Measurements from ENCODE around the gene CYP20A1.

DNA sequence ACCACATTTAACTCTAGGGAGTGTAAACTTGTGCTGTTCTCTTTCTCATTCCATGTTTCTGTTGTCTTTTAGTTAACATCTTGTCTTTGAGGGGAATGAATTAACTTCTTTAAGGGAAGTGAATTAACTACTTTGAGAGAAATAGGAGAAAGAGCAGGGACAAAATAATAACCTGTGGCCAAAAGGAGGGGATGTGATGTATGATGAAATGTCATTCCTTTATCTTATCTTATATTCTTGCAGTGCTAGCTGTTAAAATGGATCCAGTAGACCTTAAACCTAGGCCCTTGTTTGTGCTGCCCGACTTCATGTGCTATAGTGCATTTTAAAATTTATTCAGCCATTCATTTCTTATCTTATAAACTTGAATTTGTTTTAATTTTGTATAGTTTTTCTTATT lies 107.8 kb downstream of the CYP20A1 start:
- TF ChIP-seq SP1 (IDR thresholded peaks at IDR 0.05; ENCODE audit: low read depth, low read length): no peak
- no peak for TF ChIP-seq EP300 (IDR thresholded peaks at IDR 0.05; ENCODE audit: borderline replicate concordance in 1 of 2, low read depth in 2 of 2, low read length in 2 of 2)
- no peak for TF ChIP-seq ZNF274 (IDR thresholded peaks at IDR 0.05; ENCODE audit: borderline replicate concordance, extremely low read depth, low read length)
- no peak for TF ChIP-seq TBP (IDR thresholded peaks at IDR 0.05; ENCODE audit: low read depth, low read length)
- TF ChIP-seq, protein P1, sequence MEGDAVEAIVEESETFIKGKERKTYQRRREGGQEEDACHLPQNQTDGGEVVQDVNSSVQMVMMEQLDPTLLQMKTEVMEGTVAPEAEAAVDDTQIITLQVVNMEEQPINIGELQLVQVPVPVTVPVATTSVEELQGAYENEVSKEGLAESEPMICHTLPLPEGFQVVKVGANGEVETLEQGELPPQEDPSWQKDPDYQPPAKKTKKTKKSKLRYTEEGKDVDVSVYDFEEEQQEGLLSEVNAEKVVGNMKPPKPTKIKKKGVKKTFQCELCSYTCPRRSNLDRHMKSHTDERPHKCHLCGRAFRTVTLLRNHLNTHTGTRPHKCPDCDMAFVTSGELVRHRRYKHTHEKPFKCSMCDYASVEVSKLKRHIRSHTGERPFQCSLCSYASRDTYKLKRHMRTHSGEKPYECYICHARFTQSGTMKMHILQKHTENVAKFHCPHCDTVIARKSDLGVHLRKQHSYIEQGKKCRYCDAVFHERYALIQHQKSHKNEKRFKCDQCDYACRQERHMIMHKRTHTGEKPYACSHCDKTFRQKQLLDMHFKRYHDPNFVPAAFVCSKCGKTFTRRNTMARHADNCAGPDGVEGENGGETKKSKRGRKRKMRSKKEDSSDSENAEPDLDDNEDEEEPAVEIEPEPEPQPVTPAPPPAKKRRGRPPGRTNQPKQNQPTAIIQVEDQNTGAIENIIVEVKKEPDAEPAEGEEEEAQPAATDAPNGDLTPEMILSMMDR (IDR thresholded peaks at IDR 0.05; ENCODE audit: control extremely low read depth in 1 of 3, insufficient read depth in 1 of 3, low read depth in 1 of 3, low read length in 3 of 3): no peak
- no peak for TF ChIP-seq POLR2AphosphoS5 (IDR thresholded peaks at IDR 0.05; ENCODE audit: low read depth, low read length)
- no peak for TF ChIP-seq POU5F1 (IDR thresholded peaks at IDR 0.05; ENCODE audit: low read depth, low read length)
- TF ChIP-seq CHD2 (IDR thresholded peaks at IDR 0.05; ENCODE audit: low read length): no peak
- TF ChIP-seq JUN (IDR thresholded peaks at IDR 0.05; ENCODE audit: low read depth, low read length): no peak
- TF ChIP-seq CHD1 (IDR thresholded peaks at IDR 0.05; ENCODE audit: low read depth, low read length): no peak
